BLaER1 (cell line): ENCODE results near the gene MYORG.
A peak's percentile ranks its signal among the peaks of the same experiment; 100 is the strongest.

Experiments
- H3K27ac ChIP-seq: shearing (Covaris generic); formaldehyde crosslinking; 2 replicates; pipeline ENCODE4 v1.8.1; 2022
- H3K27me3 ChIP-seq: shearing (Covaris generic); formaldehyde crosslinking; 2 replicates; pipeline ENCODE4 v1.8.1; 2022
- H3K36me3 ChIP-seq: shearing (Covaris generic); formaldehyde crosslinking; 2 replicates; pipeline ENCODE4 v1.8.1; 2022
- H3K4me1 ChIP-seq: shearing (Covaris generic); formaldehyde crosslinking; 2 replicates; pipeline ENCODE4 v1.8.1; 2022
- H3K4me2 ChIP-seq: shearing (Covaris generic); formaldehyde crosslinking; 2 replicates; pipeline ENCODE4 v1.8.1; 2022
- H3K4me3 ChIP-seq: shearing (Covaris generic); formaldehyde crosslinking; 2 replicates; pipeline ENCODE4 v1.8.1; 2022
- H3K9ac ChIP-seq: shearing (Covaris generic); formaldehyde crosslinking; 2 replicates; pipeline ENCODE4 v1.8.1; 2022
- H3K9me3 ChIP-seq: shearing (Covaris generic); formaldehyde crosslinking; 2 replicates; pipeline ENCODE4 v1.8.1; 2022
- H4K20me1 ChIP-seq: shearing (Covaris generic); formaldehyde crosslinking; 2 replicates; pipeline ENCODE4 v1.8.1; 2022
- Cebpa-rat ChIP-seq: shearing (Covaris generic); IDR thresholded peaks from 2 replicates; pipeline ENCODE4 v1.8.1; 2022

The MYORG gene

DNA sequence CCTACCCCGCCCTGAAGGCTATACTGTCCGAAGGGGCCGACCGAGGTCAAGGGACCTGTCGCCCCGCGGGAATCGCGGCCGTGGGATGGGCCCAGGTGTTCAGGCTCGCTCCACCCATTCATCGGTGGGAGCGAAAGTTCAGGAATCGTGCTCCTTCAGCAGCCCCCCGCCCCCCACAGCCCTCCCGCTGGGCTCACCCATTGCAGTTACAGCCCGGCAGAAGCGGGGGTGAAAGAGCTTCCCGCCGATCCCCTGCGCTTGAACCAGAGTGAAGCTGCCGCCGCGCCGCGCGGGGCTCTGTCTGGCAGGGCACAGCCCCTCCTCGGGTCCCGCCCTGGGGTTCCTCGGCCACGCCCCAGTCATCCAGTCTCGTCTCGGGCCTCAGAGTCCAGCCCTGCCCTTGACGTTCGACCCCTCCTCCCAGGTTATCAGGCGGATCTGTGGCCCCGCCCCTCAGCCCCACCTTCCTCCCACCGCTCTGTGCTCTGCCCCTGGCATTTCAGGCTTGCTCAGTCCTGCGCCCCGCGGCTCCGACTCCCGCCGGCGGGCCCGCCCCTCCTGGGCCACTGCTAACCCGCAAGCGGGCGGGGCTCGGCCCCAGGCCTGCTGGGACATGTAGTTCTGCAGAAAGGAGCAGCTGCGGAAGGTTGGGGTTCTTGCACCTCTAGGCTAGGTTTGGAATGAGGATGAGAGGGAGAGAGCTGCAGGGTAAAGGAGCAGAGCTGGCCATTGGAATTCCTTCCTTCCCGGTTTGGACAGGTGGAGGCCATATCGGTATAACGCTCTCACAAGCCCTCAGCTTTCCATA is at the start of gene MYORG:
Gene MYORG (minus strand): TSS at position 303 of the 808 bp plus-strand sequence. CDS start 3,955 bp downstream, outside the sequence.
- peaks cover 9% of the 10 kb centered on the region for H3K9me3 ChIP-seq
- peaks cover 12% of the 10 kb centered on the region for H3K36me3 ChIP-seq
- H3K27me3 ChIP-seq: no peaks in the 10 kb centered on the region
- peak within 1 kb of the TSS; percentile 75 for H3K9ac ChIP-seq
- no peaks in the 10 kb centered on the region for H4K20me1 ChIP-seq
- H3K27ac ChIP-seq: peak within 1 kb of the TSS; percentile 26; the same call in 1 of the 2 replicates
- TF ChIP-seq Cebpa-rat: no peak
- peak within 1 kb of the TSS; percentile 96 for H3K4me2 ChIP-seq
- peak within 1 kb of the TSS; percentile 78 for H3K4me3 ChIP-seq
- peaks cover 59% of the 10 kb centered on the region for H3K4me1 ChIP-seq

DNA sequence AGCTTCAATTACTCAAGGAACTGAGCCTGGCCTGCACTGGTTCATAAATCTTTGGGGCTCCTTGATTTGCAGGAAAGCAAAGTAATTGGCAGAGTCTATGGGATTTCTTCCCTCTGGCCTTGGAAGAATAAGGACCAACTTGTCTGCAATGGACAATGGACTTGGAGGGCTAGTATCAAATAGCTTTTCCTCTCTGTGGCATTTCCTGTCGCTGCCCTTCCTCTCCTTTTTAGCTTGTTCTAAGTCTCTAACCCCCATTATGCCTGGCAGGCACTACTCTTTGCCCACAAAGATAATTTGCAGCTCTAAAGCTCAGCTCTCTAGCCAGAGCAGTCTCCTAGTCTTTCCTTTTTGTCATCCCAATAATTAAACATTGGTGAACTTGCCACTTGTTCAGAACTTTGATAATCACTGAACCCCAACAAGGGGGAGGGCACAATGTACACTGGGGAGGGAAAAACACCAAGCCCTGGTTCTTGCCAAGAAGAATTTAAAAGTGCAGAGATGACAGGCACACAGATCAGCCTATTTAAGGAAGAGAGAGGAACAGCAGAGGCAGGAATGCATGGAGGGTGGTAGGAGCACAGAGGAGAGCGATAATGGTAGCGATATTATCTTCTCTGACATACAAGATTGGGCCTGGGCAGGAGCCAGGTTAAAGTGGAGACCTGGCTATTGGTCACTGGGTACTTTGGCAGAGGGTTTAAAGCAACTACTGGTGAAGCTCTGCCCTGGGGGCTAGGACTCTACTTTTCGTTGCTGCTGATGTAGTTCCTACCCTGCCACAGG is 43.2 kb upstream of the MYORG start:
- no peaks in the 10 kb centered on the region for H3K27me3 ChIP-seq
- no peak overlapping the region for H3K9ac ChIP-seq
- no peak overlapping the region for H3K4me3 ChIP-seq
- no peak overlapping the region for H3K4me2 ChIP-seq
- no peaks in the 10 kb centered on the region for H3K36me3 ChIP-seq
- no peaks in the 10 kb centered on the region for H3K9me3 ChIP-seq
- H3K4me1 ChIP-seq: peaks cover 21% of the 10 kb centered on the region
- TF ChIP-seq Cebpa-rat: no peak
- H3K27ac ChIP-seq: no peak overlapping the region
- peaks cover 90% of the 10 kb centered on the region for H4K20me1 ChIP-seq

DNA sequence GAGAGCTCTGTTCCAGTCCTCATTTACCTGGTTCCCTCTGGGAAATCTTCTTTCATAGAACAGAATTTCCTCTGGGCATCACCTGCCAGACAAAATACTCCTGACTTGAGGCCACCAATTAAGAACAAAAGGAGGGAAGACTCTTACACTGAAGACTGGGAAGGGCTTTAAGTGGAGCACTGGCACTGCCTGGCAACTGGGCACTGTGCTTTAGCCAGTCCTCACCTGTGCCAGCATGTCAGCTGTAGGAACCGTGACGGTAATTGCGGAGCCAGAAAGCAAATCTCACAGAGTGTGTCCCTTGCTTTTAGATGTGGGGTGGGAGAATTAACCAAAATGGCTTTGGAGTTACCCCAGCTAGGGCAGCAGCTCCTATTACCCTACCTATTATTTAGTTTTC is 41.0 kb upstream of the MYORG start:
- Histone ChIP-seq H3K27ac (no peak overlapping the region), H3K4me2 (no peak overlapping the region), H3K27me3 (no peaks in the 10 kb centered on the region), H3K4me3 (no peak overlapping the region), H3K36me3 (no peaks in the 10 kb centered on the region), H4K20me1 (peaks cover 90% of the 10 kb centered on the region), H3K4me1 (peaks cover 4% of the 10 kb centered on the region), H3K9me3 (no peaks in the 10 kb centered on the region), H3K9ac (no peak overlapping the region)
- TF ChIP-seq Cebpa-rat: no peak

DNA sequence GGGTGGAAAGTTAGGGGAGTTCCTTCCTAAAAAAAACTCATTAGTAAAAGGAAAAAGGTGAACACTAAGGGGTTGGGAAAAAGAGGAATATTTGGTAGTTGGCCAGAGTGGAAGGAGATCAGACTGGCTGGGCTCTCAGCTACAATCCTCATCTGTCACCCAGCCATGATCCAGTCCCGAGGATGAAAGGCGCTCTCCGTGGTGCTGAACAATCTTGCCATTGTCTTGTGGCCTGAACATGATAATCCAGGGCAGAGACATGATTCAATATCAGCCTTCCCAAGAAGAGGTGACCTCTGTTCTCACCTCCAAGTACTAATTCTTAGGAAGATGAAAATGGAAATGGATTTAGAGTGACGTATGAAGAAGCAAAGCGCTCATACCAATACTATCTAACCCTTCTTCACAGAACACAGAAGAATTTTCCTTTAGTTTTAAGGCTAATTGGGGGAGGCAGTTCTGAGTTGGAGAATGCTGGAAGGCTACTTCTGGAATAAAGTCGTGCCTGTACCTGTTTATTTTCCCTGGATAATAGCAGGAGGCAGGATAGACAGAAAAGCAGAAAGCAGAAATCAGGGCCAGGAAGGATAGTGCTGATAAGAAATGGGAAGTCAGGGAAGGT is 36.6 kb upstream of the MYORG start:
- H3K4me2 ChIP-seq: no peak overlapping the region
- no peaks in the 10 kb centered on the region for H3K9me3 ChIP-seq
- no peaks in the 10 kb centered on the region for H3K27me3 ChIP-seq
- H3K36me3 ChIP-seq: peaks cover 6% of the 10 kb centered on the region; the same call in 1 of the 2 replicates
- no peaks in the 10 kb centered on the region for H3K4me1 ChIP-seq
- no peak overlapping the region for H3K27ac ChIP-seq
- H3K9ac ChIP-seq: no peak overlapping the region
- TF ChIP-seq Cebpa-rat: no peak
- H3K4me3 ChIP-seq: no peak overlapping the region
- H4K20me1 ChIP-seq: peaks cover 90% of the 10 kb centered on the region

DNA sequence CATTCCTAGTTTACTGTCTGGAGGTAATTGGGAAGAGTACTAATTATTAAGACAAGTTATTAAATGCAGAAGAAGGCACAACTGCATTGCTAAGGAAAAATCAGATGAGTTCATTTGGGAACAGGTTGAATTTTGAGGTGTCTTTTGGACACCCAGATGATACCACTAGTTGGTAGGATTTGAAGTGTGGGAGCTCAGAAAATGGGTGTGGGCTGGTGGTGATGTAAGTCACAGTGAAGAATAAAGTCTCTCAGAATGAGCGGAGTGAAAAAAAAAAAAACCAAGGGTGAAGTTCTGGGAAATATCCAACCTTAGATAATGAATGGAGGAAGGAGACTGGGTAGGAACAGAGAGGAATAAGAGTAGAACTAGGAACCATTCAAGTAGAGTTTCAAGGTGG is 35.6 kb upstream of the MYORG start:
- H4K20me1 ChIP-seq: peaks cover 90% of the 10 kb centered on the region
- H3K27me3 ChIP-seq: no peaks in the 10 kb centered on the region
- no peaks in the 10 kb centered on the region for H3K4me1 ChIP-seq
- H3K9me3 ChIP-seq: no peaks in the 10 kb centered on the region
- no peak overlapping the region for H3K27ac ChIP-seq
- TF ChIP-seq Cebpa-rat: no peak
- H3K4me2 ChIP-seq: no peak overlapping the region
- H3K4me3 ChIP-seq: no peak overlapping the region
- H3K36me3 ChIP-seq: peaks cover 6% of the 10 kb centered on the region; the same call in 1 of the 2 replicates
- no peak overlapping the region for H3K9ac ChIP-seq

DNA sequence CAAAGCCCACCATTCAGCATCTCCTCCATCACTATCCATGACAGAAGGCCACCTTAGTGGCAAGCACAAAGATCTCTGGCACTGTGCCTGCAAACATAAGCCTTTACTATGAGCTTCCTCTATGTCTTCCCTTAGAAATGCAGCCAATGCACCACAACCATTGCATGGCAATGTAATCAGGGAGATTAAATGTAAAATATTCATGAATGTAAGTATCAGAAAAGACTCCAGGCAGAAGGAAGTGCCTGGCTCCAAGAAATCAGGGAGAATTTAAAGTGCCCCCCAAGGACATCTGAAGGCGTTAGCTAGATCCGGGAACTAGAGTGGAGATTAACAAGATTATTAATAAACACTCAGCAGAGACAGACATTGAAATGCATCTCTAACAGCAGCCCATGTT is 32.5 kb upstream of the MYORG start:
- peaks cover 100% of the 10 kb centered on the region for H4K20me1 ChIP-seq
- H3K36me3 ChIP-seq: peaks cover 23% of the 10 kb centered on the region
- no peak overlapping the region for H3K4me2 ChIP-seq
- H3K27ac ChIP-seq: no peak overlapping the region
- H3K9me3 ChIP-seq: no peaks in the 10 kb centered on the region
- no peak overlapping the region for H3K9ac ChIP-seq
- no peaks in the 10 kb centered on the region for H3K27me3 ChIP-seq
- no peak overlapping the region for H3K4me3 ChIP-seq
- no peaks in the 10 kb centered on the region for H3K4me1 ChIP-seq
- no peak for TF ChIP-seq Cebpa-rat

DNA sequence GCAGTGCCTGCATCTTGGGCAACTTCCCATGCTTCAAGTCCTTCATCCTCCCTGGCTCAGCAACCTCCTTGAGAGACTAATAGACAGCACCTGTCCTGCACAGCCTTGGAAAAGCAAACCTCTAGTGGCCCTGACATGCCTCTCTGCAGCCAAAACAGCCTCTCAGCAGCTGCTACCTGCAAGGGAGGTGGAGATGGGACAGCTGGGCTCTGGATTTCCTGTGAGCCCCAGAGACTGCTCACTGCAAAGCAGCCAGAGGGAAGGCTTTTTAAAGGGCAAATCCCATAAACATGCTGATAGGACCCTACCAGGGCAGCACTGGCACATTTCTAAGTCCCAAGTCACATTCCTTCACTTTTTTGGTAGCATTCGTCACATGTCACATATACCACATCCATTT is 31.5 kb upstream of the MYORG start:
- no peak for TF ChIP-seq Cebpa-rat
- Histone ChIP-seq H3K27me3 (no peaks in the 10 kb centered on the region), H3K9ac (no peak overlapping the region), H4K20me1 (peaks cover 100% of the 10 kb centered on the region), H3K9me3 (no peaks in the 10 kb centered on the region), H3K4me1 (no peaks in the 10 kb centered on the region), H3K4me2 (no peak overlapping the region), H3K36me3 (peaks cover 31% of the 10 kb centered on the region), H3K4me3 (no peak overlapping the region), H3K27ac (no peak overlapping the region)

DNA sequence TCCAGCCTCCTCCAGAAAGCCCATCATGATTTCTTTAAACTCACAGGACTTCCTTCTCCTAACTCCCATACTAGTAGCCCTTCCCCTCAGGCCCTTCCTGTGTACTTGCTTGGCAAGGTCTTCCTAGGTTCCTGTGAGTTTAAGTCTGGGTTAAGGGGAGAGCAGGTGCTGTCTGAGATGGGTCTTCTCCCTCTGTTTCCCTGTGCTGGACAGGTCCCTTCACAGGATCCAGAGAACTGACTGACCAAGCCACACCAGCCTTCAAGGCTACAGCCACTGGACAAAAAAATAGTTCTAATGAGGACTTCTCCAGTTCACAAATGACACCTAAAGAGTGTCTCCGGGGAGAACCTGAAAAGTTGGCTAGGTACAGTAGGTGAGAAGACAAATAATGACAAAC is 29.5 kb upstream of the MYORG start:
- no peaks in the 10 kb centered on the region for H3K9me3 ChIP-seq
- no peak for TF ChIP-seq Cebpa-rat
- no peaks in the 10 kb centered on the region for H3K4me1 ChIP-seq
- H3K27me3 ChIP-seq: no peaks in the 10 kb centered on the region
- H4K20me1 ChIP-seq: peaks cover 90% of the 10 kb centered on the region
- no peak overlapping the region for H3K4me2 ChIP-seq
- H3K4me3 ChIP-seq: no peak overlapping the region
- no peak overlapping the region for H3K27ac ChIP-seq
- H3K9ac ChIP-seq: no peak overlapping the region
- H3K36me3 ChIP-seq: peaks cover 51% of the 10 kb centered on the region

DNA sequence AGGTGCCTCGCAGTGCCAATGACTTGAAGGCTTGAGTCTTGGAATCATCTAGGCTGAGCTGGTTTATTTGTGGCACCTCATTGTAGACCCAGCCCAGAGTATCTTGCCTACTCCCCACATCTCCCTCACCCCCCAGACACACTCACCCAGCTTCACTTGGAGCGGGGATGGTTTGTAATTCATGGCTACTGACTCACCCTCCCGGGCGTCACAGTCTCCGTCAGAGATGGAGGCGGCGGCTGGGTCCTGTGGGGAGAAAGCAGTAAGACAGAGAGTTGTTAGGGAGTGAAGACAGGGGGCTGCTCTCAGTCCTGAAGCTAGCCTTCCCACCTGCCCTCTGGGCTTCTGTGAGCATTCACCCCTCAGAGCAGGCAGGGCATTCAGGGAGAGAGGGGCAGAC is 29.0 kb upstream of the MYORG start:
- Histone ChIP-seq H3K4me1 (no peaks in the 10 kb centered on the region), H3K9me3 (no peaks in the 10 kb centered on the region), H3K4me3 (no peak overlapping the region), H3K4me2 (no peak overlapping the region), H3K27me3 (no peaks in the 10 kb centered on the region), H3K9ac (no peak overlapping the region), H3K27ac (no peak overlapping the region), H4K20me1 (peaks cover 85% of the 10 kb centered on the region), H3K36me3 (peaks cover 52% of the 10 kb centered on the region)
- no peak for TF ChIP-seq Cebpa-rat
